MM.1S (cell line): ENCODE results near the gene ACACB.

Source experiments
- EZH2 ChIP-seq: fragments of 300-600 bp; sonication (generic); optimal IDR thresholded peaks from 2 replicates; pipeline ENCODE3; 2017; ENCODE audit warnings: low read depth, mild to moderate bottlenecking, antibody characterized with exemption, low read length, mixed read lengths
- TF ChIP-seq, protein P1 (sequence below): fragments of 300-600 bp; sonication (generic); IDR thresholded peaks from 2 replicates; pipeline ENCODE4 v1.5.1; 2016; ENCODE audit warnings: antibody characterized with exemption, low read length, mixed read lengths

- no peak for TF ChIP-seq EZH2
- TF ChIP-seq, protein P1, sequence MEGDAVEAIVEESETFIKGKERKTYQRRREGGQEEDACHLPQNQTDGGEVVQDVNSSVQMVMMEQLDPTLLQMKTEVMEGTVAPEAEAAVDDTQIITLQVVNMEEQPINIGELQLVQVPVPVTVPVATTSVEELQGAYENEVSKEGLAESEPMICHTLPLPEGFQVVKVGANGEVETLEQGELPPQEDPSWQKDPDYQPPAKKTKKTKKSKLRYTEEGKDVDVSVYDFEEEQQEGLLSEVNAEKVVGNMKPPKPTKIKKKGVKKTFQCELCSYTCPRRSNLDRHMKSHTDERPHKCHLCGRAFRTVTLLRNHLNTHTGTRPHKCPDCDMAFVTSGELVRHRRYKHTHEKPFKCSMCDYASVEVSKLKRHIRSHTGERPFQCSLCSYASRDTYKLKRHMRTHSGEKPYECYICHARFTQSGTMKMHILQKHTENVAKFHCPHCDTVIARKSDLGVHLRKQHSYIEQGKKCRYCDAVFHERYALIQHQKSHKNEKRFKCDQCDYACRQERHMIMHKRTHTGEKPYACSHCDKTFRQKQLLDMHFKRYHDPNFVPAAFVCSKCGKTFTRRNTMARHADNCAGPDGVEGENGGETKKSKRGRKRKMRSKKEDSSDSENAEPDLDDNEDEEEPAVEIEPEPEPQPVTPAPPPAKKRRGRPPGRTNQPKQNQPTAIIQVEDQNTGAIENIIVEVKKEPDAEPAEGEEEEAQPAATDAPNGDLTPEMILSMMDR, result no peak
These were observed 161.0 kb downstream of the ACACB start for GRCh38 chr12:109277255-109277898.
